Central memory CD8-positive, alpha-beta T cell (primary cell): ENCODE data around the gene PHF1.

Experiments
- ATAC-seq: fragments of 150-1000 bp; cut with Tn5 transposase; replicated peaks from 2 replicates; pipeline ENCODE4 v1.10.0; 2022; ENCODE audit warnings: mild to moderate bottlenecking, moderate FRiP score, moderate number of reproducible peaks; ENCODE audit not compliant: poor library complexity, severe bottlenecking; ENCODE audit errors: extremely low read depth
- DNase-seq, 2 donors: peaks; one replicate each; pipeline ENCODE4 v3.0.0; 2021; ENCODE audit warnings: low spot score in 2 of 2
- H3K27ac Mint-ChIP-seq: one replicate; pipeline ENCODE4 v1.8.0; 2022; ENCODE audit warnings: low read depth, mild to moderate bottlenecking, moderate library complexity, mixed read lengths
- H3K27me3 Mint-ChIP-seq: one replicate; pipeline ENCODE4 v1.8.0; 2022; ENCODE audit warnings: mixed read lengths
- H3K36me3 Mint-ChIP-seq: one replicate; pipeline ENCODE4 v1.8.0; 2022; ENCODE audit warnings: mild to moderate bottlenecking, moderate library complexity, mixed read lengths; ENCODE audit not compliant: insufficient read depth
- H3K4me1 Mint-ChIP-seq: one replicate; pipeline ENCODE4 v1.8.0; 2022; ENCODE audit warnings: mixed read lengths
- H3K4me3 Mint-ChIP-seq: one replicate; pipeline ENCODE4 v1.8.0; 2022; ENCODE audit warnings: mild to moderate bottlenecking, moderate library complexity, mixed read lengths
- H3K9me3 Mint-ChIP-seq: one replicate; pipeline ENCODE4 v1.8.0; 2022; ENCODE audit warnings: mixed read lengths

PHF1 gene

GRCh38 chr6:33416386-33417127, 5.7 kb downstream of the PHF1 start:
- peak overlapping the region; percentile 82 for H3K4me3 Mint-ChIP-seq
- H3K9me3 Mint-ChIP-seq: no peaks in the 10 kb centered on the region
- no peaks in the 10 kb centered on the region for H3K27me3 Mint-ChIP-seq
- H3K36me3 Mint-ChIP-seq: peaks cover 42% of the 10 kb centered on the region
- DNase-seq (no peak), ATAC-seq (no peak)
- H3K4me1 Mint-ChIP-seq: peaks cover 73% of the 10 kb centered on the region
- H3K27ac Mint-ChIP-seq: peak overlapping the region; percentile 97

GRCh38 chr6:33417128-33417902, 6.5 kb downstream of the PHF1 start:
- H3K4me1 Mint-ChIP-seq: peaks cover 69% of the 10 kb centered on the region
- ATAC-seq (peak; percentile 6), DNase-seq (no peak)
- peaks cover 38% of the 10 kb centered on the region for H3K36me3 Mint-ChIP-seq
- peak overlapping the region; percentile 82 for H3K4me3 Mint-ChIP-seq
- peak overlapping the region; percentile 97 for H3K27ac Mint-ChIP-seq
- H3K9me3 Mint-ChIP-seq: no peaks in the 10 kb centered on the region
- no peaks in the 10 kb centered on the region for H3K27me3 Mint-ChIP-seq

GRCh38 chr6:33417903-33418689, 7.3 kb downstream of the PHF1 start, which contains the start of gene CUTA:
TSS of gene CUTA (minus strand) at chr6:33418107. CDS start at chr6:33418000, 107 bp downstream.
- H3K27me3 Mint-ChIP-seq: no peaks in the 10 kb centered on the region
- H3K4me1 Mint-ChIP-seq: peaks cover 61% of the 10 kb centered on the region
- peaks cover 34% of the 10 kb centered on the region for H3K36me3 Mint-ChIP-seq

GRCh38 chr6:33418690-33419291, 8.0 kb downstream of the PHF1 start:
- no peak for DNase-seq
- H3K4me1 Mint-ChIP-seq: peaks cover 60% of the 10 kb centered on the region

More at GRCh38 chr6:33417903-33418689, 7.3 kb downstream of the PHF1 start, which contains the start of gene CUTA:
- H3K9me3 Mint-ChIP-seq: no peaks in the 10 kb centered on the region
- peak; percentile 93 to 99 for DNase-seq
- H3K27ac Mint-ChIP-seq: peak within 1 kb of the TSS; percentile 97
- H3K4me3 Mint-ChIP-seq: peak within 1 kb of the TSS; percentile 82
- peak; percentile 89 for ATAC-seq

GRCh38 chr6:33419580-33420490, 9.0 kb downstream of the PHF1 start, which contains the start of gene SYNGAP1:
TSS of gene SYNGAP1 (plus strand) at chr6:33420065. CDS start at chr6:33420265, 200 bp downstream.
- H3K27ac Mint-ChIP-seq: peak within 1 kb of the TSS; percentile 97
- peaks cover 22% of the 10 kb centered on the region for H3K36me3 Mint-ChIP-seq
- H3K4me3 Mint-ChIP-seq: peak within 1 kb of the TSS; percentile 82
- DNase-seq (no peak), ATAC-seq (no peak)
- no peaks in the 10 kb centered on the region for H3K27me3 Mint-ChIP-seq
- H3K4me1 Mint-ChIP-seq: peaks cover 62% of the 10 kb centered on the region
- no peaks in the 10 kb centered on the region for H3K9me3 Mint-ChIP-seq

More at GRCh38 chr6:33418690-33419291, 8.0 kb downstream of the PHF1 start:
- peaks cover 28% of the 10 kb centered on the region for H3K36me3 Mint-ChIP-seq
- no peak for ATAC-seq
- H3K9me3 Mint-ChIP-seq: no peaks in the 10 kb centered on the region
- H3K27me3 Mint-ChIP-seq: no peaks in the 10 kb centered on the region
- H3K4me3 Mint-ChIP-seq: peak overlapping the region; percentile 82
- peak overlapping the region; percentile 97 for H3K27ac Mint-ChIP-seq

GRCh38 chr6:33420491-33421343, 9.9 kb downstream of the PHF1 start:
- Mint-ChIP-seq H3K36me3 (peaks cover 19% of the 10 kb centered on the region), H3K27ac (peak overlapping the region; percentile 2), H3K9me3 (no peaks in the 10 kb centered on the region), H3K4me1 (peaks cover 61% of the 10 kb centered on the region), H3K27me3 (no peaks in the 10 kb centered on the region), H3K4me3 (peak overlapping the region; percentile 1)
- no peak for DNase-seq
- no peak for ATAC-seq

GRCh38 chr6:33421344-33421643, 10.5 kb downstream of the PHF1 start:
- no peak for DNase-seq
- Mint-ChIP-seq H3K4me3 (peak overlapping the region; percentile 1), H3K27ac (peak overlapping the region; percentile 2), H3K27me3 (no peaks in the 10 kb centered on the region), H3K4me1 (peaks cover 59% of the 10 kb centered on the region), H3K9me3 (no peaks in the 10 kb centered on the region), H3K36me3 (peaks cover 17% of the 10 kb centered on the region)
- no peak for ATAC-seq

- H3K9me3 Mint-ChIP-seq: no peaks in the 10 kb centered on the region
- ATAC-seq (no peak), DNase-seq (no peak)
- H3K27ac Mint-ChIP-seq: peak overlapping the region; percentile 87
- H3K4me3 Mint-ChIP-seq: peak overlapping the region; percentile 79
- H3K36me3 Mint-ChIP-seq: peaks cover 21% of the 10 kb centered on the region
- peaks cover 54% of the 10 kb centered on the region for H3K4me1 Mint-ChIP-seq
- no peaks in the 10 kb centered on the region for H3K27me3 Mint-ChIP-seq
Measured at GRCh38 chr6:33423777-33424176, 13.0 kb downstream of the PHF1 start.

GRCh38 chr6:33424855-33425667, 14.2 kb downstream of the PHF1 start:
- Mint-ChIP-seq H3K9me3 (no peaks in the 10 kb centered on the region), H3K4me3 (peak overlapping the region; percentile 79), H3K27me3 (no peaks in the 10 kb centered on the region), H3K4me1 (peaks cover 58% of the 10 kb centered on the region), H3K27ac (peak overlapping the region; percentile 87), H3K36me3 (peaks cover 25% of the 10 kb centered on the region)
- DNase-seq (no peak), ATAC-seq (no peak)
